H1 (cell line): Measurements from ENCODE around the gene CEACAM1. TPM values are rescaled to one million over a fixed set of nuclear protein-coding genes. Genes with fewer than 3 reads are reported as not detected.

ENCODE experiments used
- ASH2L ChIP-seq: fragments of 200-600, 300-600 bp; sonication (generic); IDR thresholded peaks from one replicate; pipeline ENCODE4 v1.7.1; 2017; ENCODE audit warnings: low read length
- CBX5 ChIP-seq: fragments of 300-800, 300-1000 bp; sonication (generic); IDR thresholded peaks from 2 replicates; pipeline ENCODE4 v1.7.1; 2016; ENCODE audit warnings: antibody characterized with exemption, low read length, low read depth
- CBX8 ChIP-seq: fragments of 300-800, 300-1000 bp; sonication (generic); IDR thresholded peaks from 2 replicates; pipeline ENCODE4 v1.7.1; 2016; ENCODE audit warnings: low read depth, low read length, borderline replicate concordance
- EP300 ChIP-seq, 2 experiments: IDR thresholded peaks; 1 replicate in 1 of 2; 2 replicates in 1 of 2; pipeline ENCODE4 v1.6.1; 2011 to 2012; ENCODE audit warnings: low read depth in 2 of 2, low read length in 2 of 2, mild to moderate bottlenecking in 2 of 2, borderline replicate concordance in 1 of 2, inconsistent platforms in 1 of 2, moderate library complexity in 1 of 2
- MAFK ChIP-seq: IDR thresholded peaks from 2 replicates; pipeline ENCODE4 v1.6.1; 2012; ENCODE audit warnings: low read depth, mild to moderate bottlenecking, improper control_type of control experiment, low read length
- SP1 ChIP-seq: IDR thresholded peaks from 2 replicates; pipeline ENCODE4 v1.6.1; 2011; ENCODE audit warnings: low read depth, low read length
- SP2 ChIP-seq: IDR thresholded peaks from 2 replicates; pipeline ENCODE4 v1.6.1; 2012; ENCODE audit warnings: mild to moderate bottlenecking, low read length, inconsistent platforms
- SRF ChIP-seq: IDR thresholded peaks from 2 replicates; pipeline ENCODE4 v1.6.1; 2011; ENCODE audit warnings: mild to moderate bottlenecking, low read depth, low read length, moderate library complexity
- YY1 ChIP-seq: IDR thresholded peaks from 2 replicates; pipeline ENCODE4 v1.6.1; 2011; ENCODE audit warnings: low read depth, mild to moderate bottlenecking, low read length
- polyA plus RNA-seq, 7 experiments: library from polyadenylated mRNA; depleted of rRNA in 3 of 7; stranded (reverse) in 5 of 7; unstranded in 2 of 7; fragments of >200 nt in 5 of 7; fragments of 200-250 nt in 2 of 7; gene quantifications; 1 replicate in 5 of 7; 2 replicates in 1 of 7; 4 replicates in 1 of 7; pipeline versions ENCODE4 v1.2.1 to v1.2.3, GENCODE V29; 2011 to 2013; ENCODE audit warnings: missing spikeins in 2 of 7, mixed read lengths in 2 of 7
- total RNA-seq: library from RNA; stranded (reverse); fragmentation: NEBNext Ultra II Directional; extraction: Animal tissue kit (Norgen Biotek cat#: 25700); gene quantifications from 2 replicates; pipeline ENCODE4 v1.2.1, GENCODE V29; 2021
- TF ChIP-seq, protein P1 (sequence below): fragments of 300-600 bp; sonication (generic); IDR thresholded peaks from 2 replicates; pipeline ENCODE4 v1.7.1; 2012; ENCODE audit warnings: low read length, moderate library complexity, mild to moderate bottlenecking, inconsistent platforms; ENCODE audit not compliant: insufficient replicate concordance

The CEACAM1 gene
- total and polyA plus RNA-seq, 2 of the 8 experiments (the other 6 are each of a cell fraction or from before 2014, with no cell fraction given), result 1.8 to 3.6 TPM

DNA sequence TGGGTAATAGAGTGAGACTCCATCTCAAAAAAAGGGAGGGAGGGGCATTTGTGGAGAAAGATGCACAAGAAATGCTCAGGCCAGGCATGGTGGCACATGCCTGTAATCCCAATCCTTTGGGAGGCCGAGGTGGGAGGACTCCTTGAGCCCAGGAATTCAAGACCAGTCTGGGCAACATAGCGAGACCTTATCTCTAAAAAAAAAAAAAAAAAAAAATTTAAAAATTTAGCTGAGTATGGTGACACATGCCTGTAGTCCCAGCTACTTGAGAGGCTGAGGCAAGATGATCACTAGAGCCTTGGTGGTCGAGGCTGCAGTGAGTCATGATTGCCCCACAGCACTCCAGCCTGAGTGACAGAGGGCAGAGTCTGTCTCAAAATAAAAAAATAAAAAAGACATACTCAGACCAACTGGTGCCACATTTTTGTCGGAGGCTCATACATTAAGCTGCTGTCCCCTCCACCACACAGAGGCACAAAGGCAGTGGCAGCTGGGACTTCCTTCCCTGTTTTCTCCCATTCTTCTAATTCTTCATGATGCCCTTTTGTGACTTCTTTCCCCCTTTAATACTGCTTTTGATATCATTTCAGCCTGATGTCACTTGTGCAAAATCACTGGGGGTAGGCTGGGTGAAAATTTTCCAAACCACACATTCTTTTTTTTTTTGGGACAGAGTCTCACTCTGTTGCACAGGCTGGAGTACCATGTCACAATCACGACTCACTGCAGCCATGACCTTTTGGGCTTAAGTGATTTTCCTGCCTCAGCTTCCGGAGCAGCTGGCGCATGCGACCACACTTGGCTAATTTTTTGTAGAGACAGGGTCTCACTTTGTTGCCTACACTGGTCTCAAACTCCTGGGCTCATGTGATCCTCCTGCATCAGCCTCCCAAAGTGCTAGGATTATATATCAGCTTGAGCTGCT, 58.7 kb downstream of the CEACAM1 start (continued):
- TF ChIP-seq, protein P1, sequence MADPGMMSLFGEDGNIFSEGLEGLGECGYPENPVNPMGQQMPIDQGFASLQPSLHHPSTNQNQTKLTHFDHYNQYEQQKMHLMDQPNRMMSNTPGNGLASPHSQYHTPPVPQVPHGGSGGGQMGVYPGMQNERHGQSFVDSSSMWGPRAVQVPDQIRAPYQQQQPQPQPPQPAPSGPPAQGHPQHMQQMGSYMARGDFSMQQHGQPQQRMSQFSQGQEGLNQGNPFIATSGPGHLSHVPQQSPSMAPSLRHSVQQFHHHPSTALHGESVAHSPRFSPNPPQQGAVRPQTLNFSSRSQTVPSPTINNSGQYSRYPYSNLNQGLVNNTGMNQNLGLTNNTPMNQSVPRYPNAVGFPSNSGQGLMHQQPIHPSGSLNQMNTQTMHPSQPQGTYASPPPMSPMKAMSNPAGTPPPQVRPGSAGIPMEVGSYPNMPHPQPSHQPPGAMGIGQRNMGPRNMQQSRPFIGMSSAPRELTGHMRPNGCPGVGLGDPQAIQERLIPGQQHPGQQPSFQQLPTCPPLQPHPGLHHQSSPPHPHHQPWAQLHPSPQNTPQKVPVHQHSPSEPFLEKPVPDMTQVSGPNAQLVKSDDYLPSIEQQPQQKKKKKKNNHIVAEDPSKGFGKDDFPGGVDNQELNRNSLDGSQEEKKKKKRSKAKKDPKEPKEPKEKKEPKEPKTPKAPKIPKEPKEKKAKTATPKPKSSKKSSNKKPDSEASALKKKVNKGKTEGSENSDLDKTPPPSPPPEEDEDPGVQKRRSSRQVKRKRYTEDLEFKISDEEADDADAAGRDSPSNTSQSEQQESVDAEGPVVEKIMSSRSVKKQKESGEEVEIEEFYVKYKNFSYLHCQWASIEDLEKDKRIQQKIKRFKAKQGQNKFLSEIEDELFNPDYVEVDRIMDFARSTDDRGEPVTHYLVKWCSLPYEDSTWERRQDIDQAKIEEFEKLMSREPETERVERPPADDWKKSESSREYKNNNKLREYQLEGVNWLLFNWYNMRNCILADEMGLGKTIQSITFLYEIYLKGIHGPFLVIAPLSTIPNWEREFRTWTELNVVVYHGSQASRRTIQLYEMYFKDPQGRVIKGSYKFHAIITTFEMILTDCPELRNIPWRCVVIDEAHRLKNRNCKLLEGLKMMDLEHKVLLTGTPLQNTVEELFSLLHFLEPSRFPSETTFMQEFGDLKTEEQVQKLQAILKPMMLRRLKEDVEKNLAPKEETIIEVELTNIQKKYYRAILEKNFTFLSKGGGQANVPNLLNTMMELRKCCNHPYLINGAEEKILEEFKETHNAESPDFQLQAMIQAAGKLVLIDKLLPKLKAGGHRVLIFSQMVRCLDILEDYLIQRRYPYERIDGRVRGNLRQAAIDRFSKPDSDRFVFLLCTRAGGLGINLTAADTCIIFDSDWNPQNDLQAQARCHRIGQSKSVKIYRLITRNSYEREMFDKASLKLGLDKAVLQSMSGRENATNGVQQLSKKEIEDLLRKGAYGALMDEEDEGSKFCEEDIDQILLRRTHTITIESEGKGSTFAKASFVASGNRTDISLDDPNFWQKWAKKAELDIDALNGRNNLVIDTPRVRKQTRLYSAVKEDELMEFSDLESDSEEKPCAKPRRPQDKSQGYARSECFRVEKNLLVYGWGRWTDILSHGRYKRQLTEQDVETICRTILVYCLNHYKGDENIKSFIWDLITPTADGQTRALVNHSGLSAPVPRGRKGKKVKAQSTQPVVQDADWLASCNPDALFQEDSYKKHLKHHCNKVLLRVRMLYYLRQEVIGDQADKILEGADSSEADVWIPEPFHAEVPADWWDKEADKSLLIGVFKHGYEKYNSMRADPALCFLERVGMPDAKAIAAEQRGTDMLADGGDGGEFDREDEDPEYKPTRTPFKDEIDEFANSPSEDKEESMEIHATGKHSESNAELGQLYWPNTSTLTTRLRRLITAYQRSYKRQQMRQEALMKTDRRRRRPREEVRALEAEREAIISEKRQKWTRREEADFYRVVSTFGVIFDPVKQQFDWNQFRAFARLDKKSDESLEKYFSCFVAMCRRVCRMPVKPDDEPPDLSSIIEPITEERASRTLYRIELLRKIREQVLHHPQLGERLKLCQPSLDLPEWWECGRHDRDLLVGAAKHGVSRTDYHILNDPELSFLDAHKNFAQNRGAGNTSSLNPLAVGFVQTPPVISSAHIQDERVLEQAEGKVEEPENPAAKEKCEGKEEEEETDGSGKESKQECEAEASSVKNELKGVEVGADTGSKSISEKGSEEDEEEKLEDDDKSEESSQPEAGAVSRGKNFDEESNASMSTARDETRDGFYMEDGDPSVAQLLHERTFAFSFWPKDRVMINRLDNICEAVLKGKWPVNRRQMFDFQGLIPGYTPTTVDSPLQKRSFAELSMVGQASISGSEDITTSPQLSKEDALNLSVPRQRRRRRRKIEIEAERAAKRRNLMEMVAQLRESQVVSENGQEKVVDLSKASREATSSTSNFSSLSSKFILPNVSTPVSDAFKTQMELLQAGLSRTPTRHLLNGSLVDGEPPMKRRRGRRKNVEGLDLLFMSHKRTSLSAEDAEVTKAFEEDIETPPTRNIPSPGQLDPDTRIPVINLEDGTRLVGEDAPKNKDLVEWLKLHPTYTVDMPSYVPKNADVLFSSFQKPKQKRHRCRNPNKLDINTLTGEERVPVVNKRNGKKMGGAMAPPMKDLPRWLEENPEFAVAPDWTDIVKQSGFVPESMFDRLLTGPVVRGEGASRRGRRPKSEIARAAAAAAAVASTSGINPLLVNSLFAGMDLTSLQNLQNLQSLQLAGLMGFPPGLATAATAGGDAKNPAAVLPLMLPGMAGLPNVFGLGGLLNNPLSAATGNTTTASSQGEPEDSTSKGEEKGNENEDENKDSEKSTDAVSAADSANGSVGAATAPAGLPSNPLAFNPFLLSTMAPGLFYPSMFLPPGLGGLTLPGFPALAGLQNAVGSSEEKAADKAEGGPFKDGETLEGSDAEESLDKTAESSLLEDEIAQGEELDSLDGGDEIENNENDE, result no peak
- no peak for TF ChIP-seq EP300 (IDR thresholded peaks at IDR 0.05; ENCODE audit: borderline replicate concordance in 1 of 2, low read depth in 2 of 2, low read length in 2 of 2)
- TF ChIP-seq CBX5, result no peak
- TF ChIP-seq MAFK, result no peak
- TF ChIP-seq SRF, result no peak
- no peak for TF ChIP-seq SP1
- TF ChIP-seq SP2, result no peak
- TF ChIP-seq YY1, result no peak
- TF ChIP-seq ASH2L, result no peak
- no peak for TF ChIP-seq CBX8
